Measurements from ENCODE around the gene CCL14. TPM values are rescaled to one million over a fixed set of nuclear protein-coding genes. Genes with fewer than 3 reads are reported as not detected.

Gene CCL14
- total and polyA plus RNA-seq, 9 of the 15 experiments (the other 6 are each of a cell fraction or from before 2014, with no cell fraction given), result not detected

GRCh38 chr17:35968520-35969054, 17.9 kb downstream of the CCL14 start:
- TF ChIP-seq ZNF175 (CRISPR knock-in tag; IDR thresholded peaks at IDR 0.05; ENCODE audit: low read depth) (no peak), CEBPG (CRISPR knock-in tag; IDR thresholded peaks at IDR 0.05) (no peak), CEBPG (tag; conservative IDR thresholded peaks at IDR 0.05 in 1 of 2, IDR thresholded peaks at IDR 0.05 in 1 of 2) (no peak), E4F1 (CRISPR knock-in tag; IDR thresholded peaks at IDR 0.05; ENCODE audit: borderline replicate concordance) (no peak), BCLAF1 (IDR thresholded peaks at IDR 0.05; ENCODE audit: borderline replicate concordance in 1 of 2, control insufficient read depth in 1 of 2, low read depth in 2 of 2, low read length in 1 of 2) (no peak), UBTF (IDR thresholded peaks at IDR 0.05; ENCODE audit: borderline replicate concordance in 1 of 2, low read depth in 2 of 2, low read length in 2 of 2) (no peak), THAP7 (CRISPR knock-in tag; IDR thresholded peaks at IDR 0.05) (no peak), ARID2 (IDR thresholded peaks at IDR 0.05) (no peak)
- H3K27me3 ChIP-seq (ENCODE audit: control insufficient read depth in 2 of 2, insufficient read depth in 2 of 2, low read length in 2 of 2), result peaks cover 9 to 18% of the 10 kb centered on the region in 2 experiments; a peak in 4 of 5 replicates
- in situ Hi-C loops (cut with MboI) (loop anchor here (25.0 kb wide), 1 partner anchor 519 kb away; the partner anchor contains the start of gene ZNHIT3), intact Hi-C loops (cut with micrococcal nuclease) (loop anchor here (1.0 to 5.0 kb wide), 4 partner anchors 22 to 181 kb away; no protein-coding TSS in a partner anchor)
- no peaks in the 10 kb centered on the region for H3K9me1 ChIP-seq (ENCODE audit: control insufficient read depth, insufficient read depth, low read length)
- no peak overlapping the region for H3K9ac ChIP-seq (ENCODE audit: insufficient read depth in 1 of 2, low read depth in 2 of 2, low read length in 2 of 2)
- DNase-seq (ENCODE audit: extremely low read depth in 1 of 4, low spot score in 3 of 4) (no peak), ATAC-seq (no peak), FAIRE-seq (no peak)
- H3K4me1 ChIP-seq (replicated peaks in 1 of 2; ENCODE audit: control insufficient read depth in 2 of 2, insufficient read depth in 2 of 2, low read length in 2 of 2), result no peaks in the 10 kb centered on the region
- H3K4me3 ChIP-seq, result no peak overlapping the region
- 15% methylated on average over 9 of the region's 10 CpGs for WGBS (ENCODE audit: insufficient coverage, low coverage, missing lambda C conversion rate)
- ChIA-PET CTCF (ENCODE audit: low intra/inter-chr PET ratio) (interaction anchor here (1.3 to 1.5 kb wide), 3 partner anchors 40 to 514 kb away, joined by 8 to 14 read pairs (median 8); no protein-coding TSS in a partner anchor), POLR2A (no interaction called here)
- no peaks in the 10 kb centered on the region for H3K9me3 ChIP-seq (replicated peaks; ENCODE audit: control insufficient read depth, insufficient read depth, low read depth, low read length)
- no peaks in the 10 kb centered on the region for H3K79me2 ChIP-seq (ENCODE audit: control insufficient read depth, insufficient read depth, low read length)
- H3K27ac ChIP-seq (ENCODE audit: extremely low read depth, low read depth, low read length), result no peak overlapping the region
- no peaks in the 10 kb centered on the region for H3K36me3 ChIP-seq (ENCODE audit: control insufficient read depth, insufficient read depth, low read length)
- no peak overlapping the region for H3K4me2 ChIP-seq (ENCODE audit: insufficient read depth, low read length)
- H4K20me1 ChIP-seq (replicated peaks; ENCODE audit: control insufficient read depth, insufficient read depth, low read length), result no peaks in the 10 kb centered on the region
- BruUV-seq (replicated peaks), result no TSS peak
- H2AFZ ChIP-seq (ENCODE audit: low read depth, low read length), result no peak overlapping the region

Measured in K562 (cell line).